Endothelial cell of coronary artery (primary cell): ENCODE data around the gene FBXO2. TPM values are rescaled to one million over a fixed set of nuclear protein-coding genes. Genes with fewer than 3 reads are reported as not detected.

ENCODE experiments used
- total RNA-seq: library from RNA; depleted of rRNA; stranded (reverse); fragments of >200 nt; gene quantifications from 2 replicates; pipeline ENCODE4 v1.2.3, GENCODE V29; 2014

The FBXO2 gene, protein sequence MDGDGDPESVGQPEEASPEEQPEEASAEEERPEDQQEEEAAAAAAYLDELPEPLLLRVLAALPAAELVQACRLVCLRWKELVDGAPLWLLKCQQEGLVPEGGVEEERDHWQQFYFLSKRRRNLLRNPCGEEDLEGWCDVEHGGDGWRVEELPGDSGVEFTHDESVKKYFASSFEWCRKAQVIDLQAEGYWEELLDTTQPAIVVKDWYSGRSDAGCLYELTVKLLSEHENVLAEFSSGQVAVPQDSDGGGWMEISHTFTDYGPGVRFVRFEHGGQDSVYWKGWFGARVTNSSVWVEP
- 0.66 and 0.72 TPM in 2 replicates for total RNA-seq

DNA sequence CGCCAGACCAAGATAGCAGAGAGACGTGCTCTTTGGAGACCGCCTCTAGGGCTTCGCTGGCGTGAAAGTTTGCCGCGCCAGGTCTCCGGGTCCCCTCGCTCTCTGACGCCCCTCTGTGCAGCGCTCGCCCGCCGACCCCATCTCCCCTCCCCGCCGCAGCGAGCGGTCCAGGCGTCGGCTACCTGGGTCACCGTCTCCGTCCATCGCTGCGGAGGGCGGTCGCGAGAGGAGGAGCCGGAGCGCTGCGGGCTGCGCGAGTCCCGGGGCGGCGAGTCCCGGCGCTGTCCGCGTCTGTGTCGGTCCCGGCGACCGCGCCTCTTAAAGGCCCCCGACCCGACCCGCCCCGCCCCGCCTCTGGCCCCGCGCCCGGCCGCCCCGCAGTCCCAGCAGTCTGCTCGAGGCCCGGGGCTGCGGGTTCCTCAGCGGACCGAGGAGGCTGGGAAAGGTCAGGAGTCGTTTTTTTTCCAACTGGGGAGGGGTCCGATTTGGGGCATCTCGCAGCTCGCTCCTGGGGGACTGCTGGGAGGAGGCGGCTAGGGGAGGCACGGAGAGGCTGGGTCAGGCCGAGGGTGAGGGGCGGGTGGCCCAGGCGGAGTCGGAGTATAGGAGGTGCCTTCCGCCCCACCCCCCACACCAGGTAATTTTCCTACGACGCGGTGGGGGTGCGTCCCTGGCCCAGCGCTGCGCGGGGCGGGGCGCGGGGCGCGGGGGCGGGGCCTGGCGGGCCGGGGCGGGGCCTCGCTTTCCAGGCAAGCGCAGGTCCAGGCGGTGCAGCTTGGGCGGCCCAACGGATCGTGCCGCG lies at the start of gene FBXO2, which contains the start of gene FBXO44:
FBXO2 (minus strand) TSS at position 293 of the 802 bp plus-strand sequence; CDS start at position 204, 89 bp downstream.
FBXO44 (plus strand) TSS at position 741 of the 802 bp plus-strand sequence. CDS start 959 bp downstream, outside the sequence.

DNA sequence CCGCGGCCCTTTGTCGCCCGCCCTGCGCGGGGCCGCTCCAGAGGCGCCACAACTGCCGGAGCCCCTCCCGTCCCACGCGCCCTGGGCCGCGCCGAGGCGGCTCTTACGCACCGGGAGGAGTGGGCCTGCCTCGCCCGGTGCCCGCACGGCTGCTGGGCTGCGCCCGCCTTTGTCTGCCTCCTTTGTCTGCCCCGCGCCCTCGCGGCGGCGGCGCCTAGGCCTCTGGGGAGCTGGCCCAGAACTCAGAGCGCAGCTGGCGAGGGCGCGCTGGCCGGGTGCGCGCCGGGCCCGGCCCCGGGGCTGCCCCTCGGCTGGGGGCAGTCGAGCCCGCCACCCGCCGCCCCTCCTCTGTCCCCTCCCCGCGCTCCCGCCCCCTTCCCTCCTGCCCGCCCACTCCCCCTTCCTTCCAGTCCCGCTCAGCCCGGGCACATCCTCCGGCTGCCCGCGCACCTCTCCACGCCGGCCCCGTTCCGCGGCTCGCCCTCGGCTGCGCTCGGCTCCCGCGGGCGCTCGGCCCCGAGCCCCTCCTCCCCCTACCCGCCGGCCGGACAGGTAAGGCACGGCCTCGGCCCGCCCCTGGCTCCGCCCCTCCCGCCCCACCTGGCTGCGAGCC lies 37.2 kb upstream of the FBXO2 start, which contains the start of gene DRAXIN:
DRAXIN (plus strand) TSS at position 409 of the 613 bp plus-strand sequence. CDS start 14,549 bp downstream, outside the sequence.

DNA sequence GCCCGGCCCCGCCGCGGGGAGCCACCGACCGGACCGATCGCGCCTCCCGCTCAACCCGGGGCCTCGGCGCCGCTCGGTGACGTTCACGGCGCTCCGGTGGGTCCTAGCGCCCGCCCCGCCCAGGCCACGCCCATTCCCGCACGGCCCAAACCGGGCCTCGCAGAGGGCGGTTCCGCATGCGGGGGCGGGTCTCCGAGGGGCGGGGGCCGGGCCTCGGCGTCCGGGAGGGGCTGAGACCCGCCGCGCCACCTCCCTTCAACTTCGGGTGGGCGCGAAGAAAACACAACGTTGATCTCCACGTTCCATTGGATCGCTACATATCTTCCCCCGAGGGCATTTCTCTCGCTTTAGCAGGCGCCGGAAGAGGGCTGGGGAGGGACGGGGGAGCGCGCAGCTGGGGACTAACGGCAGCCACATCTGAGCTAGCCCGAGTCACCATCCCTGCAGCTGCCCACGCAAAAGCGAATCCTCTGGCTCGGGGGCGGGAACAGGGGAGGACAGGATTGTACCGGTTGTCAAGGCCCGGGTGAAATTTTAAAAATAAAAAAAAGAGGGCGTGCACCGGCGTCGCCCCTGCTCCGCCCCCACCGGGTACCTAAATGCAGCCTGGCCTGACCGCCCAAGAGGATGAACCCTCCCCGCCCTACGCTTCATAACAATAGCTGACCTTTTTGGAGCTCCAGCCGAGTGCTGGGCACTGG lies 27.0 kb upstream of the FBXO2 start, which contains the start of gene MAD2L2:
MAD2L2 (minus strand) TSS at position 78 of the 701 bp plus-strand sequence. CDS start 547 bp downstream, outside the sequence.

Other genes with a start within 250 kb of the FBXO2 start
- 0.09 and 0.28 TPM in 2 replicates for gene DISP3, start 175.3 kb downstream of the FBXO2 start, total RNA-seq
- 7.6 and 8.3 TPM in 2 replicates for gene FBXO44, start 448 bp upstream of the FBXO2 start, total RNA-seq
- gene FBXO6, start 9.8 kb upstream of the FBXO2 start, total RNA-seq: 1.9 and 2.7 TPM in 2 replicates
- gene MAD2L2, start 26.7 kb upstream of the FBXO2 start, total RNA-seq: 29.6 and 31.2 TPM in 2 replicates
- gene DRAXIN, start 37.3 kb upstream of the FBXO2 start, total RNA-seq: 0.09 and 1.4 TPM in 2 replicates
- gene AGTRAP, start 81.7 kb upstream of the FBXO2 start, total RNA-seq: 23.8 and 26.4 TPM in 2 replicates
- 0.09 TPM in 1 of 2 replicates, not detected in the other for gene C1orf167, start 107.8 kb upstream of the FBXO2 start, total RNA-seq
- 14.6 and 18.5 TPM in 2 replicates for gene MTHFR, start 151.5 kb upstream of the FBXO2 start, total RNA-seq
- gene CLCN6, start 151.8 kb upstream of the FBXO2 start, total RNA-seq: 4.0 and 6.2 TPM in 2 replicates
- not detected in 2 replicates for gene NPPA, start 193.4 kb upstream of the FBXO2 start, total RNA-seq
- 0.54 and 1.5 TPM in 2 replicates for gene NPPB, start 204.5 kb upstream of the FBXO2 start, total RNA-seq